Prostate gland (tissue), 2 donors: ENCODE measurements around the gene NTN5.

Experiments
- CTCF ChIP-seq, 4 experiments: fragments of 200-600 bp in 2 of 4; fragments of 450-650 bp in 2 of 4; sonication (generic) in 2 of 4; IDR thresholded peaks; 1 replicate in 3 of 4; 2 replicates in 1 of 4; pipeline ENCODE4 v1.5.1; 2016 to 2019; ENCODE audit warnings: antibody characterized with exemption in 4 of 4, mild to moderate bottlenecking in 2 of 4, moderate library complexity in 2 of 4
- POLR2A ChIP-seq: fragments of 450-650 bp; IDR thresholded peaks from one replicate; pipeline ENCODE4 v1.6.1; 2016; ENCODE audit warnings: antibody characterized with exemption, mild to moderate bottlenecking
- POLR2AphosphoS5 ChIP-seq: sonication (generic); formaldehyde crosslinking; IDR thresholded peaks from one replicate; pipeline ENCODE4 v1.6.1; 2017; ENCODE audit warnings: antibody characterized with exemption

- TF ChIP-seq CTCF (IDR thresholded peaks at IDR 0.05) (no peak), POLR2AphosphoS5 (no peak), POLR2A (no peak)
Measured at GRCh38 chr19:48634036-48634342, 38.8 kb downstream of the NTN5 start.
